Urinary bladder (tissue), 4 donors: ENCODE measurements around the gene PNCK. TPM values are rescaled to one million over a fixed set of nuclear protein-coding genes. Genes with fewer than 3 reads are reported as not detected.

Source experiments
- DNase-seq: peaks from one replicate; pipeline ENCODE4 v3.0.0-alpha.2; 2015; ENCODE audit errors: extremely low spot score
- H3K27ac ChIP-seq: one replicate; pipeline ENCODE4 v1.5.1; 2013; ENCODE audit warnings: low read depth, mild to moderate bottlenecking, moderate library complexity
- H3K36me3 ChIP-seq: one replicate; pipeline ENCODE4 v1.6.1; 2013; ENCODE audit warnings: mild to moderate bottlenecking, moderate library complexity; ENCODE audit not compliant: insufficient read depth
- H3K4me1 ChIP-seq: one replicate; pipeline ENCODE4 v1.6.1; 2013; ENCODE audit warnings: mild to moderate bottlenecking, moderate library complexity; ENCODE audit not compliant: insufficient read depth
- H3K4me3 ChIP-seq: one replicate; pipeline ENCODE4 v1.5.1; 2013; ENCODE audit warnings: low read depth, low read length
- WGBS: extraction: QIAGEN DNeasy Blood & Tissue Kit; methylation state at CpG from one replicate; pipeline ENCODE4 v1.1.7; 2013; 5-methylcytosine and 5-hydroxymethylcytosine counted together
- polyA plus RNA-seq: library from polyadenylated mRNA; stranded (reverse); fragments of 200-250 nt; gene quantifications from one replicate; pipeline ENCODE4 v1.2.3, GENCODE V29; 2013
- total RNA-seq: library from RNA; depleted of rRNA; stranded (reverse); fragments of >200 nt; gene quantifications from one replicate; pipeline ENCODE4 v1.2.3, GENCODE V29; 2014
- donor health status: healthy with polysubstance abuse.
- donor health status: healthy.

The PNCK gene
- total and polyA plus RNA-seq, 2 donors = 10.3 to 73.7 TPM

DNA sequence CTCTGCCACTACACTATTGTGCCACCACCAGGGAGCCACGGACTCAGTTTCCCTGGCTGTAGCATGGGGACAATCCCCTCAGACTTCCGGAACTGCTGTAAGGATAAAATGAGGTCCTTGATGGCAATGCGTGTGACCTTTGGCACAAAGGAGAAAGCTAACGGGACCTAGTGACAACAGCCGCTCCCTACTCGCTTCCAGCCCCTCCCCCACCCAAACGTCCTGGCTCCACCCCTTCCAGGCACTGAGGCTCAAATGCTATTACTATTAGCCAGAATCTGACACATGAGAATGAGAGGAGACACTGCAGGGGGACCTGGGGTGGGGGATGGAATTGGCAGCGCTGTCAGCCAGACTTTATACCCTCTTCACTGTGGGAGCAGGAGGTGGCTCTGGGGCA is 32.0 kb downstream of the PNCK start:
- DNase-seq = no peak
- Histone ChIP-seq H3K27ac (no peak overlapping the region), H3K4me3 (no peak overlapping the region), H3K36me3 (no peaks in the 10 kb centered on the region), H3K4me1 (no peaks in the 10 kb centered on the region)
- WGBS = 8% methylated on average over 8 of the region's 8 CpGs

DNA sequence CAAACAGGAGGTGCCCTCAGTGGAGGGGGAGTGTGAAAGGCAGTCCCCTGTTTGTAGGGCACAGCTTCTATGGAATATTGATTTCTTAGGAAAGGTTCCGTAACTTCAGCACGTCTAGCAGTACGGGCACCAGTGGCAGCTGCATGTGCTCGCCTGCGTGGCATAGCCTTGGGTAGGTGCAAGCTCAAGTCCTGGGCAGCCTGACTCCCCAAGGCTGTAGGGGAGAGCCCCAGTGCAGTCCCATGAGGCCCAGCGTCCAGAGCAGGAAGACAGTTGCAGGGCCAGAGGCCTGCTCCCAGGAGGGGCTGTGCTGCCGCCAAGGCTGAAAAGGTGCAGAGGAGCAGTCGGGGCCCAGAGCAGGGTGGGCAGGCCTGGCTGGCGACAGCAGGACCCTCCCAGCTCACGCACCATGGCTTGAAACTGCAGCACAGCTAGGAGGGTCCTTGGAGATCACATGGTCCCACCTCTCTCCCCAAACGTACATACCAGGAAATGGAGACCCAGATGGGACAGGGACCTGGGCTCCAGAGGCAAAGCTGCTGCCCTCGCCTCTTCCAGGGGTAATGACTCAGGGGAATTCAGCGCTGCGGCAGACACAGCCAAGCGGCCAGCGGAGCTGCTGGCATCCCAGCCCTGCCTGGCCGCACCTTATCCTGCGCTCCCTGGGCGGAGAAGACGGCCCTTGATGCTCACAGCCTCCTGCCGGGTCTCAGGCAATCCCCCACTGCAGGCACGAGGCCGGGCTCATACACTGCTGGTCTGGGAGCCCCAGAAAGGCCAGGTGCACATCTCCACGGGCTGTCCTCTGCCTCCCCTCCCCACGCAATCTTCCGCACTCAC is 32.7 kb downstream of the PNCK start:
- H3K4me3 ChIP-seq = no peak overlapping the region
- 56% methylated on average over 26 of the region's 26 CpGs for WGBS
- no peak for DNase-seq
- H3K36me3 ChIP-seq = no peaks in the 10 kb centered on the region
- no peak overlapping the region for H3K27ac ChIP-seq
- no peaks in the 10 kb centered on the region for H3K4me1 ChIP-seq

- DNase-seq = no peak
- Histone ChIP-seq H3K36me3 (no peaks in the 10 kb centered on the region), H3K27ac (no peak overlapping the region), H3K4me1 (no peaks in the 10 kb centered on the region), H3K4me3 (no peak overlapping the region)
- WGBS = 88% methylated on average over 23 of the region's 23 CpGs
Measured at GRCh38 chrX:153640045-153640686, 33.4 kb downstream of the PNCK start.

DNA sequence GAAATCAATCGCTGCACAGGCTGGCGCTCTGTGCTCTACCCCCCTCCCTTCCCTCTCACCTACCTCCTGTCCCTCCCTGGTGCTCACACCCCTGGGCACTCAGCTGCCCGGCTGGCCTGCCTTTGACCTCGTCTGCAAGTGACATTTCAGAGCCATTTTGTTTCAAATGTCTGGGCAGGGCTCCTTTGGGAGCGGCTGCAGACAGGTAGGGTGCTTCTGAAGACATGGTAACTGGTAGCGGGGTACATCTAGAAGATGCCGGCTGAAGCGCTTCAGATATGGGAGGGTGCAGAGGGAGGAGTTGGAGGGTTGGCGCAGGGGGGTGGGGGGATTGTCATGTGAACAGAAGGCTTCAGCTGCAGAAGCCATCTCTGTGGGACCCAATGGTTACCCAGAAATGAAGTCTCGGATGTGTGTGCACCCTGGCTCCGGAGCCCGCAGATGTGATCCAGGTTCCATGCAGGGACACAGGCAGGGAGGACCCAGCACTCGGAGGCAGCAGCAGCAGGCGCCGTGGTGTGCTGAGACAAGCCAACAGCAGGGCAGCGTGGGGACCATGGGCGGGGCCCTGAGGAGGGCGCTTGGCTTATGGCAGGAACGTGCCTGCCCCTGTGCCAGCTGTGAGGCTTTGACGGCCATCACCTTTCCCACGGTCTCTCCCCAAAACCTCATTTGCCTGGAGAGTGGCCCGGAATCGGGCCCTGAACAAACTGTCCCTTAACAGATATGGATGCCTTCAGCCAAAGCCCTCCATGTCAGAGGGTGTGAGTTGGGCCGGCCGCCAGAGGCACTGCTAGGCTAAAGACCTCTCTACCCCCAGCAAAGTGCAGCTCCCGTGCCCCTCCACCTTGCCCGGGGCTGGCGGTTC is 34.2 kb downstream of the PNCK start:
- Histone ChIP-seq H3K4me1 (no peaks in the 10 kb centered on the region), H3K36me3 (no peaks in the 10 kb centered on the region), H3K4me3 (no peak overlapping the region), H3K27ac (no peak overlapping the region)
- WGBS = 74% methylated on average over 28 of the region's 28 CpGs
- DNase-seq = no peak

GRCh38 chrX:153638436-153639176 is 35.0 kb downstream of the PNCK start:
- no peak overlapping the region for H3K27ac ChIP-seq
- WGBS = 75% methylated on average over 20 of the region's 20 CpGs
- DNase-seq = no peak
- no peaks in the 10 kb centered on the region for H3K4me1 ChIP-seq
- H3K4me3 ChIP-seq = no peak overlapping the region
- no peaks in the 10 kb centered on the region for H3K36me3 ChIP-seq

- Histone ChIP-seq H3K4me1 (no peaks in the 10 kb centered on the region), H3K4me3 (no peak overlapping the region), H3K36me3 (no peaks in the 10 kb centered on the region), H3K27ac (no peak overlapping the region)
- WGBS = 89% methylated on average over 6 of the region's 6 CpGs
- no peak for DNase-seq
Measured at GRCh38 chrX:153638041-153638371, 35.6 kb downstream of the PNCK start.

- DNase-seq = no peak
- H3K4me3 ChIP-seq = no peak overlapping the region
- H3K36me3 ChIP-seq = no peaks in the 10 kb centered on the region
- H3K27ac ChIP-seq = no peak overlapping the region
- WGBS = 83% methylated on average over 26 of the region's 27 CpGs
- no peaks in the 10 kb centered on the region for H3K4me1 ChIP-seq
Measured at GRCh38 chrX:153637121-153638040, 36.2 kb downstream of the PNCK start.

GRCh38 chrX:153636716-153637115 is 36.9 kb downstream of the PNCK start:
- DNase-seq = no peak
- 78% methylated on average over 5 of the region's 5 CpGs for WGBS

GRCh38 chrX:153635788-153636668 is 37.6 kb downstream of the PNCK start:
- H3K4me3 ChIP-seq = no peak overlapping the region
- no peak overlapping the region for H3K27ac ChIP-seq
- no peaks in the 10 kb centered on the region for H3K4me1 ChIP-seq
- no peaks in the 10 kb centered on the region for H3K36me3 ChIP-seq
- WGBS = 89% methylated on average over 21 of the region's 21 CpGs
- no peak for DNase-seq

More at GRCh38 chrX:153636716-153637115, 36.9 kb downstream of the PNCK start:
- Histone ChIP-seq H3K27ac (no peak overlapping the region), H3K4me3 (no peak overlapping the region), H3K36me3 (no peaks in the 10 kb centered on the region), H3K4me1 (no peaks in the 10 kb centered on the region)

DNA sequence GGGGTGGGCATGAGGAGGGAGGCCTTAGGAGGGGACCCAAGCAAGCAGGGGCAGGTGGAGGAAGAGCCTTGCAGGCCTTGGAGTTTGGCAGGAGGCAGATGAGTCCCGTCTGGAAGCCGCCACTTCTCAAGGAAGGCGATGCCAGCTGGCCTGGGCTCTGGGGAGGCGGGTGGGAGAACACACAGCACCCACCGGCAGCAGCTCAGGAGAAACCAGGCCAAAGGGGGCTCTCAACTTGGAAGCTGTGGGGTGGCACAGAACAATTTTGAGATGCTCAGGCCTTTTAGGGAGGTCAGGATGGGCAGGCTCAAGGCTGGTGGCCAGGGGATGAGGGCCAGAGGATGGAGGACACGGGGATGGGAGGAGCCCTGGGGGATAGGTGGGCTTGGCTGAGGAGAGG is 38.2 kb downstream of the PNCK start:
- Histone ChIP-seq H3K4me1 (no peaks in the 10 kb centered on the region), H3K4me3 (no peak overlapping the region), H3K27ac (no peak overlapping the region), H3K36me3 (no peaks in the 10 kb centered on the region)
- WGBS = 79% methylated on average over 6 of the region's 6 CpGs
- no peak for DNase-seq

GRCh38 chrX:153634832-153635231 is 38.8 kb downstream of the PNCK start:
- 43% methylated on average over 15 of the region's 15 CpGs for WGBS
- H3K4me3 ChIP-seq = no peak overlapping the region
- no peak overlapping the region for H3K27ac ChIP-seq
- no peaks in the 10 kb centered on the region for H3K36me3 ChIP-seq
- no peaks in the 10 kb centered on the region for H3K4me1 ChIP-seq
- DNase-seq = no peak

DNA sequence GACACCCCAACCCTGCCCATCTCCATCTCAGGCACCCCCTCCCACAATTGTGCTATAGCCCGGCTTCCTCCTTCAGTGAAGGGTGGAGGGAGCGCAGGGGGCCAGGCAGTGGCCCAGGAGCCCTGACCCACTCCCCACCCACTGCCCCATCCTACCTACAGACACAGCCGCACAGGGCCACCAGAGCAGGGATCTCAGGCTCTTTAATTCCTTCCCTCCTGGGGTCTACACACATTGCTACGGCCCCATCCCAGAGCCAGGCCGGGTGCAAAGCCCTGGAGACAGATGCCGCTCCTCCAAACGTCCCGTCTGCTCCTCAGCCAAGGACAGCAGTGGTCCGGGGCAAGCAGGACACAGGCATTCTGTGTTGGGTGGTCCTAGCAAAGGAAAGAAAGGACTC is 39.4 kb downstream of the PNCK start:
- H3K4me1 ChIP-seq = no peaks in the 10 kb centered on the region
- no peak for DNase-seq
- H3K36me3 ChIP-seq = no peaks in the 10 kb centered on the region
- no peak overlapping the region for H3K27ac ChIP-seq
- H3K4me3 ChIP-seq = no peak overlapping the region
- WGBS = 84% methylated on average over 9 of the region's 9 CpGs
